Breast epithelium (tissue), 4 donors: Measurements from ENCODE around the gene C2orf81. TPM values are rescaled to one million over a fixed set of nuclear protein-coding genes. Genes with fewer than 3 reads are reported as not detected.

Experiments
- DNase-seq, 2 donors: peaks; one replicate each; pipeline ENCODE4 v3.0.0-alpha.2; 2019; ENCODE audit warnings: low spot score in 2 of 2
- H3K27ac ChIP-seq, 2 donors: fragments of 200-600 bp; sonication (generic) in 1 of 2; one replicate each; pipeline ENCODE4 v1.5.1; 2016 to 2019; ENCODE audit warnings: mild to moderate bottlenecking in 1 of 2
- H3K27me3 ChIP-seq, 2 donors: fragments of 200-600 bp; sonication (generic) in 1 of 2; one replicate each; pipeline versions ENCODE4 v1.5.1 to v1.6.0; 2017 to 2019; ENCODE audit warnings: control low read depth in 1 of 2, mild to moderate bottlenecking in 1 of 2
- H3K36me3 ChIP-seq: fragments of 200-600 bp; one replicate; pipeline ENCODE4 v1.5.1; 2019
- H3K4me1 ChIP-seq, 2 donors: fragments of 200-600 bp; sonication (generic); one replicate each; pipeline ENCODE4 v1.5.1; 2016 to 2019; ENCODE audit warnings: control low read depth in 1 of 2
- H3K4me3 ChIP-seq, 3 donors: fragments of 200-600 bp; sonication (generic); 1 replicate in 2 of 3; 2 replicates in 1 of 3; pipeline ENCODE4 v1.5.1; 2016 to 2019; ENCODE audit warnings: mild to moderate bottlenecking in 3 of 3, moderate library complexity in 2 of 3
- H3K9me3 ChIP-seq, 2 donors: fragments of 200-600 bp; sonication (generic) in 1 of 2; one replicate each; pipeline ENCODE4 v1.5.1; 2016 to 2019; ENCODE audit warnings: control low read depth in 1 of 2
- CTCF ChIP-seq, 3 donors: fragments of 450-650 bp; IDR thresholded peaks; one replicate each; pipeline ENCODE4 v1.5.1; 2016 to 2017; ENCODE audit warnings: antibody characterized with exemption in 3 of 3, mild to moderate bottlenecking in 3 of 3, moderate library complexity in 3 of 3
- POLR2A ChIP-seq: fragments of 450-650 bp; IDR thresholded peaks from one replicate; pipeline ENCODE4 v1.6.1; 2016; ENCODE audit warnings: antibody characterized with exemption, mild to moderate bottlenecking, moderate library complexity
- POLR2AphosphoS5 ChIP-seq, 3 donors: sonication (generic); formaldehyde crosslinking; IDR thresholded peaks; one replicate each; pipeline ENCODE4 v1.6.1; 2017; ENCODE audit warnings: antibody characterized with exemption in 3 of 3
- intact Hi-C: fragments of 100-400 bp; cut with DNase I; formaldehyde crosslinking; loops from one replicate; pipeline ENCODE4 v1.15.1; 2023; ENCODE audit warnings: low total_unique reads
- total RNA-seq, 3 donors: library from RNA; depleted of rRNA; stranded (reverse); fragments of >200 nt; gene quantifications; one replicate each; pipeline ENCODE4 v1.1.0, GENCODE V29; 2016

The C2orf81 gene
- total RNA-seq, 3 donors from 2014 or later: 0.64 to 1.6 (median 1.3) TPM

- DNase-seq: no peak
- intact Hi-C loops: no loop called here
- no peaks in the 10 kb centered on the region for H3K4me1 ChIP-seq
- H3K36me3 ChIP-seq: no peaks in the 10 kb centered on the region
- no peaks in the 10 kb centered on the region for H3K9me3 ChIP-seq
- no peak for TF ChIP-seq CTCF (IDR thresholded peaks at IDR 0.05)
- no peak for TF ChIP-seq POLR2A
- no peak for TF ChIP-seq POLR2AphosphoS5 (IDR thresholded peaks at IDR 0.05)
- no peak overlapping the region for H3K4me3 ChIP-seq
- no peak overlapping the region for H3K27ac ChIP-seq
- H3K27me3 ChIP-seq: no peaks in the 10 kb centered on the region
These were observed 19.5 kb downstream of the C2orf81 start for GRCh38 chr2:74401891-74402290.

GRCh38 chr2:74399785-74400184 lies 21.6 kb downstream of the C2orf81 start:
- Histone ChIP-seq H3K27me3 (no peaks in the 10 kb centered on the region), H3K4me3 (no peak overlapping the region), H3K36me3 (no peaks in the 10 kb centered on the region), H3K27ac (no peak overlapping the region), H3K9me3 (no peaks in the 10 kb centered on the region), H3K4me1 (no peaks in the 10 kb centered on the region)
- no peak for DNase-seq
- intact Hi-C loops: no loop called here
- TF ChIP-seq CTCF (IDR thresholded peaks at IDR 0.05) (peak; percentile 21 to 30 (median 29)), POLR2AphosphoS5 (IDR thresholded peaks at IDR 0.05) (no peak), POLR2A (no peak)

DNA sequence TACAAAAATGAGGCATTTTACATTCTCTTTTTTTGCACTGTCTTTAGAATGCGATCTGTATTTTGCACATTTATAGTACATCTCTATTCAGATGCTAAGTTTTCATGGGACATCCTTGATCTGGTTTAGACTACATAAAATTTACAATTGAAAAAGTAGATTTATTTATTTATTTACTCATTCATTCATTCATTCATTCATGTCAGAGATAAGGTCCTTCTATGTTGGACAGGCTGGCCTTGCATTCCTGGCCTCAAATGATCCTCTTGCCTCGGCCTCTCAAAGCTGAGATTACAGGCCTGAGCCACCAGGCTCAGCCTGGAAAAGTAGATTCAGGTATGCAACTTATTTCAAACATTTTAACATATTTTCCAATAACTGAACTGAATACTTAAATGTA lies 25.3 kb downstream of the C2orf81 start:
- intact Hi-C loops: no loop called here
- no peak overlapping the region for H3K4me3 ChIP-seq
- H3K27ac ChIP-seq: no peak overlapping the region

GRCh38 chr2:74393525-74393924 lies 27.9 kb downstream of the C2orf81 start:
- Histone ChIP-seq H3K27me3 (no peaks in the 10 kb centered on the region), H3K4me1 (peaks cover 4 to 9% of the 10 kb centered on the region in 2 donors), H3K9me3 (no peaks in the 10 kb centered on the region), H3K36me3 (no peaks in the 10 kb centered on the region), H3K4me3 (no peak overlapping the region), H3K27ac (no peak overlapping the region)
- no peak for TF ChIP-seq POLR2A
- no peak for TF ChIP-seq CTCF (IDR thresholded peaks at IDR 0.05)
- DNase-seq: no peak
- intact Hi-C loops: no loop called here

More for the DNA sequence above, 25.3 kb downstream of the C2orf81 start:
- H3K4me1 ChIP-seq: no peaks in the 10 kb centered on the region
- H3K27me3 ChIP-seq: no peaks in the 10 kb centered on the region
- no peaks in the 10 kb centered on the region for H3K36me3 ChIP-seq
- no peak for DNase-seq
- no peaks in the 10 kb centered on the region for H3K9me3 ChIP-seq
- TF ChIP-seq POLR2AphosphoS5 (IDR thresholded peaks at IDR 0.05) (no peak), CTCF (IDR thresholded peaks at IDR 0.05) (no peak), POLR2A (no peak)

GRCh38 chr2:74392449-74392743 lies 29.0 kb downstream of the C2orf81 start:
- Histone ChIP-seq H3K36me3 (no peaks in the 10 kb centered on the region), H3K4me1 (peaks cover 4 to 9% of the 10 kb centered on the region in 2 donors), H3K4me3 (peak overlapping the region in 2 of 3 donors; percentile 96 to 97), H3K9me3 (no peaks in the 10 kb centered on the region), H3K27ac (no peak overlapping the region), H3K27me3 (no peaks in the 10 kb centered on the region)
- intact Hi-C loops: no loop called here
- TF ChIP-seq POLR2AphosphoS5 (IDR thresholded peaks at IDR 0.05): no peak
- DNase-seq: no peak
